IMR-90 (cell line): ENCODE data around the gene FNBP1L. TPM values are rescaled to one million over a fixed set of nuclear protein-coding genes. Genes with fewer than 3 reads are reported as not detected.

Experiments
- ATAC-seq: fragments of 200-7000 bp; cut with Tn5 transposase; 2 replicates; pipeline ENCODE4 v1.9.1; 2020; ENCODE audit warnings: low read depth, mild to moderate bottlenecking, moderate library complexity
- BruUV-seq: library from RNA; stranded (reverse); fragments of 400-500 nt; replicated peaks from 2 replicates; lab custom pipeline; 2021; lab: Mats Ljungman, UMichigan
- CTCF ChIA-PET: fragments of 300-600 bp; formaldehyde crosslinking; extraction: SDS; loops from one replicate; lab custom pipeline; 2021; ENCODE audit warnings: antibody characterized with exemption; lab: Yijun Ruan, JAX
- POLR2A ChIA-PET: fragments of 300-600 bp; sonication (Branson Sonifier 250); formaldehyde crosslinking; loops from one replicate; lab custom pipeline; 2022; ENCODE audit warnings: antibody characterized with exemption; ENCODE audit not compliant: unreplicated experiment; lab: Charles Lee
- DNase-seq: peaks from one replicate; pipeline ENCODE4 v3.0.0; 2013
- H2AFZ ChIP-seq: replicated peaks from 2 replicates; pipeline ENCODE3; 2013; ENCODE audit warnings: low read length, mild to moderate bottlenecking; ENCODE audit not compliant: poor library complexity
- H2AK5ac ChIP-seq: 2 replicates; pipeline ENCODE4 v1.6.1; 2013; ENCODE audit warnings: low read depth, low read length, inconsistent platforms
- H2AK9ac ChIP-seq: replicated peaks from 2 replicates; pipeline ENCODE3; 2013; ENCODE audit warnings: mild to moderate bottlenecking, low read depth, low read length, moderate library complexity; ENCODE audit not compliant: poor library complexity
- H2BK120ac ChIP-seq: 2 replicates; pipeline ENCODE4 v1.6.1; 2013; ENCODE audit warnings: low read depth, low read length, inconsistent platforms
- H2BK15ac ChIP-seq: 3 replicates; pipeline ENCODE4 v1.6.1; 2013; ENCODE audit warnings: low read depth, low read length, inconsistent platforms
- H2BK20ac ChIP-seq: 2 replicates; pipeline ENCODE4 v1.6.1; 2013; ENCODE audit warnings: low read depth, mild to moderate bottlenecking, inconsistent platforms, low read length, moderate library complexity
- H2BK5ac ChIP-seq: 2 replicates; pipeline ENCODE4 v1.6.1; 2013; ENCODE audit warnings: mild to moderate bottlenecking, low read depth, low read length, inconsistent platforms; ENCODE audit not compliant: poor library complexity, severe bottlenecking
- H3K14ac ChIP-seq: replicated peaks from 2 replicates; pipeline ENCODE4 v1.6.1; 2013; ENCODE audit warnings: low read depth, low read length, inconsistent platforms
- H3K18ac ChIP-seq: 2 replicates; pipeline ENCODE4 v1.6.1; 2013; ENCODE audit warnings: low read depth, low read length, control low read depth
- H3K23ac ChIP-seq: 2 replicates; pipeline ENCODE4 v1.6.1; 2013; ENCODE audit warnings: low read depth, low read length, inconsistent platforms
- H3K27ac ChIP-seq: 2 replicates; pipeline ENCODE4 v1.5.1; 2013; ENCODE audit warnings: mild to moderate bottlenecking, control low read depth, low read length; ENCODE audit not compliant: insufficient read depth
- H3K27me3 ChIP-seq: 2 replicates; pipeline ENCODE4 v1.6.1; 2013; ENCODE audit warnings: low read length; ENCODE audit not compliant: control insufficient read depth, insufficient read depth
- H3K36me3 ChIP-seq: 2 replicates; pipeline ENCODE4 v1.6.1; 2013; ENCODE audit warnings: low read length, mixed read lengths; ENCODE audit not compliant: control insufficient read depth, insufficient read depth
- H3K4ac ChIP-seq: 2 replicates; pipeline ENCODE4 v1.6.1; 2013; ENCODE audit warnings: low read depth, low read length, inconsistent platforms
- H3K4me1 ChIP-seq: 2 replicates; pipeline ENCODE4 v1.6.1; 2013; ENCODE audit warnings: low read length, mixed read lengths; ENCODE audit not compliant: control insufficient read depth, insufficient read depth
- H3K4me2 ChIP-seq: 2 replicates; pipeline ENCODE4 v1.6.1; 2013; ENCODE audit warnings: low read depth, mild to moderate bottlenecking, control low read depth, low read length, moderate library complexity
- H3K4me3 ChIP-seq: 2 replicates; pipeline ENCODE4 v1.5.1; 2013; ENCODE audit warnings: low read depth, mild to moderate bottlenecking, control low read depth, low read length, moderate library complexity; ENCODE audit not compliant: insufficient read depth
- H3K56ac ChIP-seq: 2 replicates; pipeline ENCODE4 v1.6.1; 2013; ENCODE audit warnings: low read length, inconsistent platforms; ENCODE audit not compliant: insufficient read depth; ENCODE audit errors: extremely low read depth
- H3K79me1 ChIP-seq, 2 experiments: 2 replicates each; pipeline ENCODE4 v1.6.1; 2013; ENCODE audit warnings: low read length in 2 of 2, inconsistent platforms in 1 of 2, low read depth in 1 of 2
- H3K9ac ChIP-seq: 2 replicates; pipeline ENCODE4 v1.6.1; 2013; ENCODE audit warnings: low read depth, low read length, control low read depth
- H3K9me1 ChIP-seq: 2 replicates; pipeline ENCODE4 v1.6.1; 2013; ENCODE audit warnings: low read length, inconsistent platforms; ENCODE audit not compliant: insufficient read depth
- H3K9me3 ChIP-seq: 2 replicates; pipeline ENCODE4 v1.6.1; 2013; ENCODE audit warnings: low read length; ENCODE audit not compliant: control insufficient read depth, insufficient read depth
- H4K20me1 ChIP-seq: 2 replicates; pipeline ENCODE4 v1.6.1; 2013; ENCODE audit warnings: low read length, inconsistent platforms; ENCODE audit not compliant: insufficient read depth
- H4K5ac ChIP-seq: 2 replicates; pipeline ENCODE4 v1.6.1; 2013; ENCODE audit warnings: mild to moderate bottlenecking, low read depth, low read length, control low read depth
- H4K8ac ChIP-seq, 2 experiments: 2 replicates each; pipeline ENCODE4 v1.6.1; 2013; ENCODE audit warnings: low read depth in 2 of 2, low read length in 2 of 2, control low read depth in 1 of 2, inconsistent platforms in 1 of 2
- H4K91ac ChIP-seq: 2 replicates; pipeline ENCODE4 v1.6.1; 2013; ENCODE audit warnings: low read depth, low read length, inconsistent platforms; ENCODE audit not compliant: insufficient read depth
- CEBPB ChIP-seq: IDR thresholded peaks from 2 replicates; pipeline ENCODE4 v1.6.1; 2012; ENCODE audit warnings: low read depth, low read length, improper control_type of control experiment
- FOS ChIP-seq: fragments of 150-350 bp; IDR thresholded peaks from 2 replicates; pipeline ENCODE4 v1.6.1; 2016; ENCODE audit warnings: low read depth, low read length
- NFE2L2 ChIP-seq: fragments of 150-350 bp; IDR thresholded peaks from 2 replicates; pipeline ENCODE4 v1.6.1; 2016; ENCODE audit warnings: low read depth, mild to moderate bottlenecking, low read length
- WGBS, 2 experiments: methylation state at CpG; one replicate each; pipeline versions ENCODE4 v1.1.5 to v1.1.7; 2013; ENCODE audit warnings: missing lambda C conversion rate in 2 of 2; ENCODE audit not compliant: insufficient read length in 1 of 2; ENCODE audit errors: extremely low coverage in 2 of 2; 5-methylcytosine and 5-hydroxymethylcytosine counted together
- dilution Hi-C: fragments of 300-500 bp; cut with HindIII; formaldehyde crosslinking; loops from one replicate; pipeline ENCODE4 v1.14.3; 2018; ENCODE audit warnings: low sequenced_read_pairs; ENCODE audit not compliant: unreplicated experiment
- in situ Hi-C: fragments of 300-500 bp; cut with MboI; formaldehyde crosslinking; loops from 3 replicates; pipeline ENCODE4 v1.14.3; 2019; ENCODE audit warnings: low sequenced_read_pairs, inconsistent platforms, mixed read lengths
- intact Hi-C: fragments of 100-400 bp; cut with micrococcal nuclease; formaldehyde crosslinking; loops from 2 replicates; pipeline ENCODE4 v1.10.0; 2022
- polyA plus RNA-seq, 3 experiments: library from polyadenylated mRNA; depleted of rRNA; stranded (reverse); fragments of >200 nt; gene quantifications; 2 replicates each; pipeline ENCODE4 v1.2.3, GENCODE V29; 2012; ENCODE audit warnings: low replicate concordance in 1 of 3
- total RNA-seq: library from RNA; depleted of rRNA; stranded (reverse); fragments of >200 nt; gene quantifications from 2 replicates; pipeline ENCODE4 v1.2.3, GENCODE V29; 2012

FNBP1L gene
- total and polyA plus RNA-seq, 2 of the 4 experiments (the other 2 are of a cell fraction), result 9.3 to 15.2 TPM

DNA sequence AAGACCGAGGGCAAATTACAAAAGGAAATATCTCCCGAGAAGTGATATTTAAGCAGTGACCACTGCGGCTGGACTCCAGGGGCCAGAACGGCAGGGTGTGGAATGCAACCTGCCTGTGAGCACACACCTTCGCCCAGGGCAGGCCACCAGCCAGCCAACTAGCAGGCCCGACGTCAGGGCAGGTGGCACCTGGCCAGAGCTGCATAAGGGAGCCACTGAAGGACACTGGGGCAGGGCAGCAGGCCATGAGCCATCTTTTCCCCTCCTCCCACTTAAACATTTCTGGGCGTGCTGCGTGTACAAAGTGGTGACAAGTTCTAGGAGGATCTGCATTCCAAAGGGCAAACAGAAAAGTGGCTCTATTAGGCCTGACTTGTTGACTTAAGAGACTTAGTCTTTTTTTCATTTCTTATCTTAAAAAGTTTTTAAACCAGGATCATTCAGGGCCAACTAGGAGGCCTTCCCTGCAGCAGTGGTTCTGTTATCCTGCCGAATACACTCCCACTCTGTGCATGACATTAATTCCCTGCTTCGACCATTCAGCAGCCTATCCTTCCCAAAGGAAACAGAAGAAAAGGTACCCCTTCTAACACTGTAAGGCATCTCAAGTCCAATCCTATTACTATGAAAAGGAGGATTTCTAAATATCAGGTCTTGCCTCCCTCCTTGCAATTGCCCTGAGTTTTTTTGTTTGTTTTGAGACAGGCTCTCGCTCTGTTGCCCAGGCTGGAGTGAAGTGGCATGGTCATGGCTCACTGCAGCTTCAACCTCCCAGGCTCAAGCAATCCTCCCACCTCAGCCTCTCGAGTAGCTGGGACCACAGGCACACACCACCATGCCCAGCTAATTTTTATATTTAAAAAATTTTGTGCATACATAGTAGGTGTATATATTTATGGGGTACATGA, 137.4 kb downstream of the FNBP1L start:
- 0 out of 2 replicates have a peak overlapping the region, but pooled peaks have one; percentile 57 for H3K14ac ChIP-seq
- no peak overlapping the region for H2AFZ ChIP-seq
- H3K27me3 ChIP-seq, result no peaks in the 10 kb centered on the region
- 0 out of 2 replicates have a peak overlapping the region, but pooled peaks have one; percentile 60 for H3K23ac ChIP-seq
- TF ChIP-seq CEBPB (no peak), NFE2L2 (no peak), FOS (no peak)
- peak overlapping the region; percentile 34; the same call in 1 of the 2 replicates for H3K4ac ChIP-seq
- H2BK15ac ChIP-seq, result no peak overlapping the region
- intact Hi-C loops (no loop called here), in situ Hi-C loops (no loop called here), dilution Hi-C loops (no loop called here)
- H4K8ac ChIP-seq, result peak overlapping the region in 1 of 2 experiments; percentile 11; a peak in 1 of 4 replicates
- peaks cover 43 to 82% of the 10 kb centered on the region in 2 experiments for H3K79me1 ChIP-seq
- no peak overlapping the region for H4K5ac ChIP-seq
- H2AK9ac ChIP-seq, result no peak overlapping the region
- H3K56ac ChIP-seq, result no peak overlapping the region
- no peak overlapping the region for H2BK120ac ChIP-seq
- no peak overlapping the region for H3K4me3 ChIP-seq
- ATAC-seq (peak; percentile 55), DNase-seq (no peak)
- ChIA-PET POLR2A (no interaction called here), CTCF (no interaction called here)
- peaks cover 53% of the 10 kb centered on the region for H4K20me1 ChIP-seq
- H3K9me1 ChIP-seq, result peaks cover 21% of the 10 kb centered on the region
- H2AK5ac ChIP-seq, result 0 out of 2 replicates have a peak overlapping the region, but pooled peaks have one; percentile 17
- H3K4me1 ChIP-seq, result peaks cover 9% of the 10 kb centered on the region
- no peak overlapping the region for H2BK20ac ChIP-seq
- no peaks in the 10 kb centered on the region for H3K9me3 ChIP-seq
- H3K27ac ChIP-seq, result peak overlapping the region; percentile 48; the same call in 1 of the 2 replicates
- no peak overlapping the region for H3K9ac ChIP-seq
- no peak overlapping the region for H3K18ac ChIP-seq
- peak overlapping the region; percentile 35 for H2BK5ac ChIP-seq
- no TSS peak for BruUV-seq
- H3K4me2 ChIP-seq, result no peak overlapping the region
- peaks cover 53% of the 10 kb centered on the region for H3K36me3 ChIP-seq
- no peak overlapping the region for H4K91ac ChIP-seq
- 93% methylated on average over 3 of the region's 13 CpGs; no CpG with 5 or more reads in 1 of the 2 experiments for WGBS, 2 experiments
